Measurements from ENCODE around the gene LY6G5C. TPM values are rescaled to one million over a fixed set of nuclear protein-coding genes. Genes with fewer than 3 reads are reported as not detected.

LY6G5C gene
- total and polyA plus RNA-seq, 9 of the 15 experiments (the other 6 are each of a cell fraction or from before 2014, with no cell fraction given): 0.10 to 0.67 (median 0.46) TPM; not detected in 4

- TF ChIP-seq, protein P1, sequence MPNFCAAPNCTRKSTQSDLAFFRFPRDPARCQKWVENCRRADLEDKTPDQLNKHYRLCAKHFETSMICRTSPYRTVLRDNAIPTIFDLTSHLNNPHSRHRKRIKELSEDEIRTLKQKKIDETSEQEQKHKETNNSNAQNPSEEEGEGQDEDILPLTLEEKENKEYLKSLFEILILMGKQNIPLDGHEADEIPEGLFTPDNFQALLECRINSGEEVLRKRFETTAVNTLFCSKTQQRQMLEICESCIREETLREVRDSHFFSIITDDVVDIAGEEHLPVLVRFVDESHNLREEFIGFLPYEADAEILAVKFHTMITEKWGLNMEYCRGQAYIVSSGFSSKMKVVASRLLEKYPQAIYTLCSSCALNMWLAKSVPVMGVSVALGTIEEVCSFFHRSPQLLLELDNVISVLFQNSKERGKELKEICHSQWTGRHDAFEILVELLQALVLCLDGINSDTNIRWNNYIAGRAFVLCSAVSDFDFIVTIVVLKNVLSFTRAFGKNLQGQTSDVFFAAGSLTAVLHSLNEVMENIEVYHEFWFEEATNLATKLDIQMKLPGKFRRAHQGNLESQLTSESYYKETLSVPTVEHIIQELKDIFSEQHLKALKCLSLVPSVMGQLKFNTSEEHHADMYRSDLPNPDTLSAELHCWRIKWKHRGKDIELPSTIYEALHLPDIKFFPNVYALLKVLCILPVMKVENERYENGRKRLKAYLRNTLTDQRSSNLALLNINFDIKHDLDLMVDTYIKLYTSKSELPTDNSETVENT (CRISPR knock-in tag; IDR thresholded peaks at IDR 0.05): 0 out of 2 replicates have a peak, but pooled peaks have one; percentile 11
- TF ChIP-seq BRCA1 (IDR thresholded peaks at IDR 0.05): no peak
- 0 out of 2 replicates have a peak, but pooled peaks have one; percentile 43 for TF ChIP-seq BRCA1 (CRISPR knock-in tag; IDR thresholded peaks at IDR 0.05)
- peak in 1 of 2 experiments; percentile 38; a peak in 1 of 4 replicates for TF ChIP-seq MLLT1 (IDR thresholded peaks at IDR 0.05)
- no peak for TF ChIP-seq SMC3 (conservative IDR thresholded peaks at IDR 0.05; ENCODE audit: insufficient read depth, low read depth, low read length)
- TF ChIP-seq NCOR1 (IDR thresholded peaks at IDR 0.05): no peak
- 0 out of 2 replicates have a peak, but pooled peaks have one; percentile 45 for TF ChIP-seq ZBTB7A (IDR thresholded peaks at IDR 0.05; ENCODE audit: borderline replicate concordance, control insufficient read depth, low read depth, low read length)
- no peak for TF ChIP-seq FOXM1 (IDR thresholded peaks at IDR 0.05; ENCODE audit: low read depth)
- TF ChIP-seq FOXM1 (CRISPR knock-in tag; IDR thresholded peaks at IDR 0.05; ENCODE audit: low read depth): no peak
- TF ChIP-seq PYGO2 (tag; IDR thresholded peaks at IDR 0.05): no peak
- TF ChIP-seq ERF (CRISPR knock-in tag; IDR thresholded peaks at IDR 0.05): no peak
- TF ChIP-seq, protein P2, sequence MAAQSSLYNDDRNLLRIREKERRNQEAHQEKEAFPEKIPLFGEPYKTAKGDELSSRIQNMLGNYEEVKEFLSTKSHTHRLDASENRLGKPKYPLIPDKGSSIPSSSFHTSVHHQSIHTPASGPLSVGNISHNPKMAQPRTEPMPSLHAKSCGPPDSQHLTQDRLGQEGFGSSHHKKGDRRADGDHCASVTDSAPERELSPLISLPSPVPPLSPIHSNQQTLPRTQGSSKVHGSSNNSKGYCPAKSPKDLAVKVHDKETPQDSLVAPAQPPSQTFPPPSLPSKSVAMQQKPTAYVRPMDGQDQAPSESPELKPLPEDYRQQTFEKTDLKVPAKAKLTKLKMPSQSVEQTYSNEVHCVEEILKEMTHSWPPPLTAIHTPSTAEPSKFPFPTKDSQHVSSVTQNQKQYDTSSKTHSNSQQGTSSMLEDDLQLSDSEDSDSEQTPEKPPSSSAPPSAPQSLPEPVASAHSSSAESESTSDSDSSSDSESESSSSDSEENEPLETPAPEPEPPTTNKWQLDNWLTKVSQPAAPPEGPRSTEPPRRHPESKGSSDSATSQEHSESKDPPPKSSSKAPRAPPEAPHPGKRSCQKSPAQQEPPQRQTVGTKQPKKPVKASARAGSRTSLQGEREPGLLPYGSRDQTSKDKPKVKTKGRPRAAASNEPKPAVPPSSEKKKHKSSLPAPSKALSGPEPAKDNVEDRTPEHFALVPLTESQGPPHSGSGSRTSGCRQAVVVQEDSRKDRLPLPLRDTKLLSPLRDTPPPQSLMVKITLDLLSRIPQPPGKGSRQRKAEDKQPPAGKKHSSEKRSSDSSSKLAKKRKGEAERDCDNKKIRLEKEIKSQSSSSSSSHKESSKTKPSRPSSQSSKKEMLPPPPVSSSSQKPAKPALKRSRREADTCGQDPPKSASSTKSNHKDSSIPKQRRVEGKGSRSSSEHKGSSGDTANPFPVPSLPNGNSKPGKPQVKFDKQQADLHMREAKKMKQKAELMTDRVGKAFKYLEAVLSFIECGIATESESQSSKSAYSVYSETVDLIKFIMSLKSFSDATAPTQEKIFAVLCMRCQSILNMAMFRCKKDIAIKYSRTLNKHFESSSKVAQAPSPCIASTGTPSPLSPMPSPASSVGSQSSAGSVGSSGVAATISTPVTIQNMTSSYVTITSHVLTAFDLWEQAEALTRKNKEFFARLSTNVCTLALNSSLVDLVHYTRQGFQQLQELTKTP (IDR thresholded peaks at IDR 0.05; ENCODE audit: low read depth in 1 of 2, partially characterized antibody in 2 of 2): peak in 1 of 2 experiments; percentile 5
- no peak for TF ChIP-seq ZNF639 (CRISPR knock-in tag; conservative IDR thresholded peaks at IDR 0.05 in 1 of 2, IDR thresholded peaks at IDR 0.05 in 1 of 2)
- no peak for TF ChIP-seq GABPA (tag; conservative IDR thresholded peaks at IDR 0.05; ENCODE audit: low read depth)
- no peak for TF ChIP-seq ZNF778 (CRISPR knock-in tag; IDR thresholded peaks at IDR 0.05)
Observed at GRCh38 chr6:31681135-31681671, 336 bp upstream of the LY6G5C start (continued).
